D721Med (cell line): ENCODE results near the gene SLC26A6.

Source experiments
- DNase-seq: peaks from one replicate; pipeline ENCODE4 v3.0.0; 2011; ENCODE audit warnings: low spot score; ENCODE audit not compliant: insufficient read length
- FAIRE-seq: peaks from 2 replicates; lab custom pipeline; 2011; peaks lifted over from hg19 to GRCh38; lab: Jason Lieb, UNC
- CTCF ChIP-seq: IDR thresholded peaks from 2 replicates; pipeline ENCODE4 v1.5.1; 2012; ENCODE audit warnings: mild to moderate bottlenecking, control low read depth; ENCODE audit not compliant: insufficient read depth; ENCODE audit errors: missing control alignments

Gene SLC26A6

GRCh38 chr3:48660800-48661400 is 25.6 kb upstream of the SLC26A6 start:
- FAIRE-seq (no peak), DNase-seq (no peak)
- TF ChIP-seq CTCF: no peak

- FAIRE-seq (no peak), DNase-seq (no peak)
- no peak for TF ChIP-seq CTCF
Observed at GRCh38 chr3:48656841-48657281, 21.6 kb upstream of the SLC26A6 start.

- FAIRE-seq (no peak), DNase-seq (no peak)
- TF ChIP-seq CTCF: no peak
Observed at GRCh38 chr3:48656061-48656840, 21.0 kb upstream of the SLC26A6 start.

- DNase-seq: no peak
- no peak for TF ChIP-seq CTCF
- no peak for FAIRE-seq
Observed at GRCh38 chr3:48655606-48656005, 20.3 kb upstream of the SLC26A6 start.

GRCh38 chr3:48655063-48655462 is 19.8 kb upstream of the SLC26A6 start:
- no peak for TF ChIP-seq CTCF
- FAIRE-seq (no peak), DNase-seq (no peak)

GRCh38 chr3:48652923-48653715 is 17.9 kb upstream of the SLC26A6 start:
- no peak for TF ChIP-seq CTCF
- FAIRE-seq (no peak), DNase-seq (no peak)
